Keratinocyte (primary cell): ENCODE measurements around the gene VEZT. TPM values are rescaled to one million over a fixed set of nuclear protein-coding genes. Genes with fewer than 3 reads are reported as not detected.

ENCODE experiments used
- DNase-seq: peaks from one replicate; pipeline ENCODE4 v3.0.0-alpha.2; 2011; ENCODE audit warnings: low read depth, missing footprints, low spot score
- FAIRE-seq: peaks from 2 replicates; lab custom pipeline; 2011; peaks lifted over from hg19 to GRCh38; lab: Jason Lieb, UNC
- H2AFZ ChIP-seq: 2 replicates; pipeline ENCODE4 v1.6.0; 2012; ENCODE audit warnings: low read length, control low read depth, inconsistent platforms; ENCODE audit not compliant: control insufficient read depth
- H3K27ac ChIP-seq: 2 replicates; pipeline ENCODE4 v1.5.1; 2011; ENCODE audit warnings: low read length; ENCODE audit not compliant: control insufficient read depth, insufficient read depth
- H3K27me3 ChIP-seq: 3 replicates; pipeline ENCODE4 v1.6.0; 2011; ENCODE audit warnings: low read length; ENCODE audit not compliant: control insufficient read depth, insufficient read depth; ENCODE audit errors: extremely low read depth
- H3K36me3 ChIP-seq, 2 experiments: 2 replicates in 1 of 2; 3 replicates in 1 of 2; pipeline ENCODE4 v1.5.1; 2011; ENCODE audit warnings: low read length in 2 of 2, mild to moderate bottlenecking in 1 of 2; ENCODE audit not compliant: control insufficient read depth in 2 of 2, insufficient read depth in 2 of 2; ENCODE audit errors: extremely low read depth in 1 of 2
- H3K4me1 ChIP-seq: 3 replicates; pipeline ENCODE4 v1.5.1; 2011; ENCODE audit warnings: low read length; ENCODE audit not compliant: control insufficient read depth, insufficient read depth; ENCODE audit errors: extremely low read depth
- H3K4me2 ChIP-seq: 3 replicates; pipeline ENCODE4 v1.6.0; 2011; ENCODE audit warnings: low read depth, low read length; ENCODE audit not compliant: control insufficient read depth, insufficient read depth; ENCODE audit errors: extremely low read depth
- H3K4me3 ChIP-seq, 3 experiments: fragments of 200-600 bp in 1 of 3; sonication (generic) in 1 of 3; 2 replicates in 2 of 3; 3 replicates in 1 of 3; pipeline ENCODE4 v1.5.1; 2011 to 2016; ENCODE audit warnings: low read length in 3 of 3, mild to moderate bottlenecking in 3 of 3, control low read depth in 2 of 3, inconsistent platforms in 1 of 3, low read depth in 1 of 3, mixed read lengths in 1 of 3, mixed run types in 1 of 3, moderate library complexity in 1 of 3; ENCODE audit not compliant: control insufficient read depth in 2 of 3, insufficient read depth in 2 of 3; ENCODE audit errors: extremely low read depth in 1 of 3
- H3K79me2 ChIP-seq: 2 replicates; pipeline ENCODE4 v1.6.0; 2012; ENCODE audit warnings: low read length; ENCODE audit not compliant: control insufficient read depth, insufficient read depth
- H3K9ac ChIP-seq: 3 replicates; pipeline ENCODE4 v1.6.0; 2011; ENCODE audit warnings: low read length; ENCODE audit not compliant: control insufficient read depth, insufficient read depth; ENCODE audit errors: extremely low read depth
- H3K9me1 ChIP-seq: 3 replicates; pipeline ENCODE4 v1.6.0; 2011; ENCODE audit warnings: low read length; ENCODE audit not compliant: control insufficient read depth, insufficient read depth; ENCODE audit errors: extremely low read depth
- H3K9me3 ChIP-seq: 2 replicates; pipeline ENCODE4 v1.5.1; 2012; ENCODE audit warnings: low read depth, low read length; ENCODE audit not compliant: control insufficient read depth
- H4K20me1 ChIP-seq: 3 replicates; pipeline ENCODE4 v1.6.0; 2011; ENCODE audit warnings: low read length; ENCODE audit not compliant: control insufficient read depth, insufficient read depth; ENCODE audit errors: extremely low read depth
- CTCF ChIP-seq, 3 experiments: IDR thresholded peaks in 1 of 3; conservative IDR thresholded peaks in 1 of 3; optimal IDR thresholded peaks in 1 of 3; 2 replicates in 2 of 3; 3 replicates in 1 of 3; pipeline versions ENCODE3 to v1.5.1; 2011; ENCODE audit warnings: low read length in 3 of 3, mild to moderate bottlenecking in 3 of 3, moderate library complexity in 2 of 3, control low read depth in 1 of 3, inconsistent platforms in 1 of 3; ENCODE audit not compliant: insufficient read depth in 2 of 3; ENCODE audit errors: extremely low read depth in 1 of 3
- EZH2 ChIP-seq: IDR thresholded peaks from one replicate; pipeline ENCODE4 v1.6.1; 2012; ENCODE audit warnings: inconsistent platforms, mild to moderate bottlenecking, low read length, moderate library complexity
- dilution Hi-C: fragments of 300-500 bp; cut with MboI; formaldehyde crosslinking; loops from one replicate; pipeline ENCODE4 v1.7.0; 2020; ENCODE audit warnings: low sequenced_read_pairs; ENCODE audit not compliant: extremely low pct_ligation_motif_present
- polyA plus RNA-seq, 5 experiments: library from polyadenylated mRNA; depleted of rRNA in 3 of 5; stranded (reverse) in 3 of 5; stranded (forward) in 1 of 5; unstranded in 1 of 5; fragments of >200 nt; gene quantifications; 1 replicate in 1 of 5; 2 replicates in 3 of 5; 3 replicates in 1 of 5; pipeline versions ENCODE4 v1.2.1 to v1.2.3, GENCODE V29; 2011 to 2012; ENCODE audit warnings: missing spikeins in 2 of 5, low read depth in 1 of 5, low replicate concordance in 1 of 5

The VEZT gene
- polyA plus RNA-seq, 1 donor (not counting 4 experiments of a cell fraction or from before 2014, with no cell fraction given): 169 TPM

GRCh38 chr12:95229636-95230035 is 12.0 kb downstream of the VEZT start:
- H3K79me2 ChIP-seq: peaks cover 96% of the 10 kb centered on the region
- H4K20me1 ChIP-seq: peaks cover 5% of the 10 kb centered on the region
- peaks cover 7 to 12% of the 10 kb centered on the region in 2 experiments for H3K36me3 ChIP-seq
- no peak overlapping the region for H3K9ac ChIP-seq
- H3K4me1 ChIP-seq: peaks cover 14% of the 10 kb centered on the region
- H3K9me1 ChIP-seq: no peaks in the 10 kb centered on the region
- H3K4me3 ChIP-seq: no peak overlapping the region
- DNase-seq: no peak
- no peak for FAIRE-seq
- H3K27ac ChIP-seq: no peak overlapping the region
- no peak overlapping the region for H2AFZ ChIP-seq
- TF ChIP-seq EZH2 (no peak), CTCF (optimal IDR thresholded peaks at IDR 0.05 in 1 of 3, IDR thresholded peaks at IDR 0.05 in 1 of 3, conservative IDR thresholded peaks at IDR 0.05 in 1 of 3; ENCODE audit: extremely low read depth in 1 of 3, insufficient read depth in 2 of 3, low read length in 3 of 3) (no peak)
- H3K9me3 ChIP-seq: no peaks in the 10 kb centered on the region
- no peaks in the 10 kb centered on the region for H3K27me3 ChIP-seq
- H3K4me2 ChIP-seq: no peak overlapping the region
- dilution Hi-C loops: no loop called here

GRCh38 chr12:95230313-95230712 is 12.7 kb downstream of the VEZT start:
- Histone ChIP-seq H3K27ac (no peak overlapping the region), H3K4me1 (peaks cover 11% of the 10 kb centered on the region), H3K4me2 (no peak overlapping the region), H4K20me1 (peaks cover 2% of the 10 kb centered on the region), H3K9me3 (no peaks in the 10 kb centered on the region), H3K36me3 (peaks cover 3 to 7% of the 10 kb centered on the region in 2 experiments), H3K27me3 (no peaks in the 10 kb centered on the region), H2AFZ (no peak overlapping the region), H3K9ac (no peak overlapping the region), H3K9me1 (no peaks in the 10 kb centered on the region), H3K4me3 (no peak overlapping the region), H3K79me2 (peaks cover 90% of the 10 kb centered on the region)
- DNase-seq (no peak), FAIRE-seq (no peak)
- dilution Hi-C loops: no loop called here
- no peak for TF ChIP-seq EZH2
- TF ChIP-seq CTCF (optimal IDR thresholded peaks at IDR 0.05 in 1 of 3, IDR thresholded peaks at IDR 0.05 in 1 of 3, conservative IDR thresholded peaks at IDR 0.05 in 1 of 3; ENCODE audit: extremely low read depth in 1 of 3, insufficient read depth in 2 of 3, low read length in 3 of 3): no peak
